Activated T-cell treated with anti-CD3 and anti-CD28 coated beads, Interleukin-2, amount 50 U/mL, for 4 hours (primary cell): Measurements from ENCODE around the gene NDNF. TPM values are rescaled to one million over a fixed set of nuclear protein-coding genes. Genes with fewer than 3 reads are reported as not detected.
A peak's percentile ranks its signal among the peaks of the same experiment; 100 is the strongest.

Experiments used
- ATAC-seq, 2 donors: fragments of 200-7000 bp; cut with Tn5 transposase; one replicate each; pipeline ENCODE4 v1.10.0; 2021
- DNase-seq: peaks from one replicate; pipeline ENCODE4 v3.0.0-alpha.2; 2020
- H3K27me3 Mint-ChIP-seq: one replicate; pipeline ENCODE4 v1.8.0; 2021; ENCODE audit warnings: low read depth, mixed read lengths
- H3K36me3 Mint-ChIP-seq: one replicate; pipeline ENCODE4 v1.8.0; 2022; ENCODE audit warnings: mixed read lengths; ENCODE audit not compliant: insufficient read depth
- H3K4me1 Mint-ChIP-seq: one replicate; pipeline ENCODE4 v1.8.0; 2021; ENCODE audit warnings: low read depth, mixed read lengths
- H3K4me3 Mint-ChIP-seq: one replicate; pipeline ENCODE4 v1.8.0; 2021; ENCODE audit warnings: mild to moderate bottlenecking, moderate library complexity, mixed read lengths
- H3K9me3 Mint-ChIP-seq: one replicate; pipeline ENCODE4 v1.8.0; 2021; ENCODE audit warnings: mixed read lengths
- total RNA-seq, 3 donors: library from RNA; stranded (reverse); gene quantifications; one replicate each; pipeline ENCODE4 v1.2.1, GENCODE V29; 2021

NDNF gene
- total RNA-seq, 3 donors from 2014 or later, result 0.16 to 0.18 TPM; not detected in 1

DNA sequence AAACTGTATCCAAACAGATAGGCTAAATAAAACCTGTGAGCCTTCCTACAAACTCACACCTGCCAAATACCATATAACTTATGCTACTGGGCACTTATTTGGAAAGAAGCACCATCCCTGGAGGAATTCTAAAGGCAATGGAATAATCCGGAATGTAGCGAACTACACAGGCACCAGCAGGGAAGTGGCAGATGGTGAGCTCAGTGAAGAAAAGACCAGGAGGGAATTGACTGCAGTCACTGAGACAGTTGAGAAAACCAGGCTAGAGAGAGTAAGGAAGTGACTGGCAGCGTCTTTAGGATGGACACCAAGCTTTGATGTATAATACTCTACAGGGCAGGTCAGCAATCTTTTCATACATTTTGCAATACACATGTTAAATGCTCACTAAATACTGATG, 16.3 kb downstream of the NDNF start:
- ATAC-seq (no peak), DNase-seq (no peak)
- Mint-ChIP-seq H3K4me1 (no peaks in the 10 kb centered on the region), H3K9me3 (no peaks in the 10 kb centered on the region), H3K36me3 (no peaks in the 10 kb centered on the region), H3K4me3 (no peak overlapping the region), H3K27me3 (peaks cover 23% of the 10 kb centered on the region)

DNA sequence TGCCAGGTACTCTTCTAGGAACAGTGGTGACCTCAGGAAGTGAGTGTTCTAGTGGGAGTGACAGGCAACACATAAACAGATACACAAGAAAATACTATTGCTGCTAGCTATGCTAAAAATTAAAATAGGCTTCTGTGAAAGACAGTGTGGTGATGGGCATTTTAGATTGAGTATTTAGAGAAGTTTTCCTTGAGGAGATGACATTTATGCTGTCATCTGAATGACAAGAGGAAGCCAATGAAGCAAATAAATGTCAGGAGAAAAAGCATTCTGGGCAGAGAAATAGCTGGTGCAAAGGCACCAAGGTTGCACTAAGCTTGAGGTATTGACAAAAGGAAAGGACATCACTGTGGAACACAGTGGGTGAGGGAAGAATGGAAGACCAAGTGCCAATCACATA, 18.0 kb downstream of the NDNF start:
- Mint-ChIP-seq H3K9me3 (no peaks in the 10 kb centered on the region), H3K36me3 (no peaks in the 10 kb centered on the region), H3K4me3 (no peak overlapping the region), H3K27me3 (peaks cover 18% of the 10 kb centered on the region), H3K4me1 (no peaks in the 10 kb centered on the region)
- DNase-seq (no peak), ATAC-seq (no peak)

DNA sequence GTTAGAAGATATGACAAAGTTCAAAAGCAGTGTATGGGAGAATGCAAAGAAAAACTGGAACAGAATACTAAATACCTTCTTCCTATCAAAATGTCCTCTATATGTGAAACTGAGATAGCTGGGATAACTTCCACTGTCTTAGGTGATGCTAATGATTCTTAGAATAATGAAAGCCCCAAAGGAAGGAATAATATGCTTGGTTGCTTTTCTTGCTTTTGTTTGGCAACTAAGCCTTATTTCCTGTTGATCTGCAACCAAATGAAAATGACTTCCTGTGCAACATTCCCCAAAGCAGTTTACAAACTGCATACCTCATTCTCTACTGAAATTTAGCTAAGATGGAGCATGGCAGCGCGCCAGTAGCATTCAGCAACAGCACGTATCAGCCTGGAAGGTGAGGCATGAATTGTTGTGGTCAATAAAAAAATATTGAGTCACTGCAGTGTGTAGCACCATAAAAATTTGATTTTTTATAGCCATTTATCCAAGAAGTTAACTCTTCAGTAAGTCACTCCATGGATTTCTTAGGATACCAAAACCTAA, 18.7 kb downstream of the NDNF start:
- no peaks in the 10 kb centered on the region for H3K4me1 Mint-ChIP-seq

DNA sequence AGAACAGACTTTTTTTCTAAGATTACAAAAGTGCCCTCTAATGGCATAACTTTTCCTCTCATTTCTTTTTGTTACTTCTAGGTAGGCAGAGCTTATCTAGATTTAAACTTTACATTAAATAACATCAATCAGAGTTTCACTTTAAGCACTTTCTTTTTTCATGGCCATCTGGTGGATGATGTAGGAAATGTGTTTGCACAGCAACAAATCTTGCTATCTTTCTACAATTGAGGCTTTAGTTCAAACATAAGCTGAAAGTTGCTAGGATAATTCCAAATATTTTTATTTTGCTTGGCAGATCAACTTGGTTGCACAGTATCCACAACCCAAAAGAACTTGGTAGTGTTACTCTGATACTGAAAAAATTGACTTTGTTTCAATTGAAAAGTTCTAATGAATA, 22.0 kb downstream of the NDNF start:
- H3K36me3 Mint-ChIP-seq, result no peaks in the 10 kb centered on the region
- no peak overlapping the region for H3K4me3 Mint-ChIP-seq
- no peaks in the 10 kb centered on the region for H3K9me3 Mint-ChIP-seq
- no peaks in the 10 kb centered on the region for H3K4me1 Mint-ChIP-seq
- ATAC-seq (no peak), DNase-seq (no peak)
- peaks cover 1% of the 10 kb centered on the region for H3K27me3 Mint-ChIP-seq

More for the DNA sequence above, 18.7 kb downstream of the NDNF start:
- H3K4me3 Mint-ChIP-seq, result no peak overlapping the region
- ATAC-seq (no peak), DNase-seq (no peak)
- H3K9me3 Mint-ChIP-seq, result no peaks in the 10 kb centered on the region
- peaks cover 15% of the 10 kb centered on the region for H3K27me3 Mint-ChIP-seq
- no peaks in the 10 kb centered on the region for H3K36me3 Mint-ChIP-seq

DNA sequence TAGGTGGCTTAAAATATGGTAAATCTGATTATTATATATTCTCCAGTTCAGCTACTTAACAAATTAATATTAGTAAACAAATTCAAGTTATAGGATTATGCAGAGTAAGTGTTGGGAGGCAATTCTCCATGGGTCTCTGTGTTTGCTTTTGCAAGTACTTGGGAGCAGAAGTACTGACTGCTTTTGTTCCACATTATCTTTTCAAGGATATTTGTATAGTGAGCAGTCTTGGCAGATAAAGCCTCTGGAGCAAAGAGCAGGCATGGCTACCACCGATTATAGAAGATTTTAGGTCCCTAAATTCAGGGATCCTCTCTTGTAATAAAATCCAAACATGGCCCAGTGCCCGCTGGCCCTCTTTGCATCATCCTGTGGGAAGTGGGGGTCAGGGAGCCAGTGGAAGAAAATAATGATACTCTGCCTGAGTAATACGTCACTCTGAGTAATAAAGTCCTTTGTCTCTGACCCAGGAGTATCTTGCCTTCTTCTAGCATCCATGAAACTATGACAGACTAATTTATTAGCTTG, 23.2 kb downstream of the NDNF start:
- ATAC-seq (no peak), DNase-seq (no peak)
- H3K4me1 Mint-ChIP-seq, result no peaks in the 10 kb centered on the region
- H3K4me3 Mint-ChIP-seq, result no peak overlapping the region
- no peaks in the 10 kb centered on the region for H3K9me3 Mint-ChIP-seq
- no peaks in the 10 kb centered on the region for H3K36me3 Mint-ChIP-seq
- H3K27me3 Mint-ChIP-seq, result peaks cover 3% of the 10 kb centered on the region

DNA sequence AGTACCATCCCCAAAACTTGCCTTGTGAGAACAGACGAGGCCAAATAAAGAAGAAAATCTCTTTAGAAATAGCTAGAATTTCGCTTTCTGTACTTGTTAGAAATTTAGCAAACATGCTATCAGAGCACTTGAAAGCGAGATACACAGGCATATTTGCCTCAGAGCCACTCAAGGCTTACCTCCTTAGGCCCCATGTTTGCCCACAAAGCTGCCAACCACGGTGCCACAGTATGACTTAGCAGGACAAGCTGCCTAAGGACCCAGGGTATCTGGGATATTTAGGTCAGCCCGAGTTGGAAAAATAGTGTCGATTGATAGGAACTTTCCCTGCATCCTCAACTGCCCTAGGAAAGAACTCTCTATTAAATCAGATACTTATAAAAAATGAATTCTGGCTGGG, 24.2 kb downstream of the NDNF start:
- ATAC-seq (no peak), DNase-seq (no peak)
- Mint-ChIP-seq H3K9me3 (no peaks in the 10 kb centered on the region), H3K4me1 (no peaks in the 10 kb centered on the region), H3K4me3 (no peak overlapping the region), H3K36me3 (no peaks in the 10 kb centered on the region), H3K27me3 (peaks cover 4% of the 10 kb centered on the region)

DNA sequence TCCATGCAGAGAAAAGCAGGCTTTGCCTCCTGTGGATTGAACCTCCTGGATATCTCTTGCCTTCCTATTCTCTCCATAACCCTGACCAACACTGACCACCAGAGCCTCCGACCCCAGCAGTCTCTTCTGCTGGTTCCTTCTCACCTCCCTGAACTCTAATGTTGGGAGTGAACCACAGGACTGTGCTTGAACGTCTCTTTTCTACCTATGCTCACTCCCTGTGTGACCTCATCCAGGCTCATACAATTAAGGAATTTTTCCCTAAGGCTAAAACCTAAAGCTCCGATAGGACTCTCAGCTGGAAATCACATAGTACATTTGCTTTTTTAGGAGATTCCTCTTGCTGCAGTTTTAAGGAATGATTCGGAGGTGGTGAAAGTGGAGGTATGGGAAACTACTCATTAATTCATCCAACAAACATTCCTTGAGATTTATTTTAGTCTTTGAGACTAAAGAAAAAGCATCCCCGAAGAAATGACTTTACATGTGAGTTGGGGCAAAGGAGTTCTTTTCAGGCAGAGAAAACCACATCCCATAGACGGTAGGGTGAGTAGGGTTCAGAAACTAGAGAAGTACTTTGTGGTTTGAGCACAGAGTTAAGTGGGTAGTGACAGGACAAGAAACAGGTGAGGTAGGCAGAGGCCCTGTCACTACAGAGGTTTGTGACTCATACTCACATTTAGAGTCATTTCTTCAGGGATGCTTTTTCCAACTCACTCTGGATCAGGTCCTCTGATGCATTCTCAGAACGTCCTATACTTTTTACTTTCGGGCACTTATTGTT, 30.8 kb downstream of the NDNF start:
- H3K36me3 Mint-ChIP-seq, result no peaks in the 10 kb centered on the region
- H3K4me3 Mint-ChIP-seq, result no peak overlapping the region
- peak; percentile 100 for ATAC-seq
- H3K9me3 Mint-ChIP-seq, result no peaks in the 10 kb centered on the region
- peaks cover 12% of the 10 kb centered on the region for H3K4me1 Mint-ChIP-seq
- peaks cover 4% of the 10 kb centered on the region for H3K27me3 Mint-ChIP-seq
- DNase-seq, result no peak

DNA sequence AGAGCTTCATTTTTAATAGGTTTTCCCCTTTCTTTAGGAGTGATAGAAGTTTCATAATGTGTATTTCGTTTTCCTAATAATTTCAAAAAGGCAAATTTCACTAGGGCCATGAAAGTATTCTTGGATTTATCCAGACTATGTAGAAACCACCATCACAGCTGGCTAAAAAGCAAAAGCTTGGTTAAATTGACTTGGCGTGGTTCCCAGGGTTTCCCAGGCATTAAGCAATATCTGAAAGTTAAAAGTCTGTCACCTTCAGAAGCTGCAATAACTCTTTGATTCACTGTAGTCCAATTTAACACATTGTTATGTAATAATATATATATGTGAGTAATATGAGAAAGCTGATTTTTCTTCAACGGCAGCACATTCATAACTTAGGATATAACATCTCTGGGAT, 38.3 kb downstream of the NDNF start:
- Mint-ChIP-seq H3K4me1 (no peaks in the 10 kb centered on the region), H3K9me3 (no peaks in the 10 kb centered on the region), H3K36me3 (no peaks in the 10 kb centered on the region), H3K27me3 (no peaks in the 10 kb centered on the region), H3K4me3 (no peak overlapping the region)
- DNase-seq (no peak), ATAC-seq (no peak)

DNA sequence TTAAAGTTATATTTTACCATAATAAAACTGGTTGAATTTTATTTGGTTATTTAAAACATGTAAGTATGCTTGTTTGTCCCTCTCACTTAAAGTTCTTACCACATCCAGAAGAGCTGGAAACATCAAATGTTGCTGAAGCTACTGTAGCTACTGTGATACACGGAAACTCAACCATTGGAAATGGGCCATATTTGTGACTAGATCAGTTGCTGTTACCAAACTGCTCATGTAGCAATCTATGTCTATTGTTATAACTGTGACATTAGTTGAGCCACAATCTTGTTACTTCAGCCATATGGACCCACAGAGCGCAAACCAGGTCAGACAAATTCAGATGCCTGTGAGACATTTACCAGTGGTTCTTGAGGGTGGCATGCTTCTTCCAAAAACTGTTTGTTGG, 41.6 kb downstream of the NDNF start:
- DNase-seq, result no peak
- no peaks in the 10 kb centered on the region for H3K4me1 Mint-ChIP-seq
- no peak overlapping the region for H3K4me3 Mint-ChIP-seq
- no peaks in the 10 kb centered on the region for H3K27me3 Mint-ChIP-seq
- H3K9me3 Mint-ChIP-seq, result no peaks in the 10 kb centered on the region
- no peak for ATAC-seq
- no peaks in the 10 kb centered on the region for H3K36me3 Mint-ChIP-seq

DNA sequence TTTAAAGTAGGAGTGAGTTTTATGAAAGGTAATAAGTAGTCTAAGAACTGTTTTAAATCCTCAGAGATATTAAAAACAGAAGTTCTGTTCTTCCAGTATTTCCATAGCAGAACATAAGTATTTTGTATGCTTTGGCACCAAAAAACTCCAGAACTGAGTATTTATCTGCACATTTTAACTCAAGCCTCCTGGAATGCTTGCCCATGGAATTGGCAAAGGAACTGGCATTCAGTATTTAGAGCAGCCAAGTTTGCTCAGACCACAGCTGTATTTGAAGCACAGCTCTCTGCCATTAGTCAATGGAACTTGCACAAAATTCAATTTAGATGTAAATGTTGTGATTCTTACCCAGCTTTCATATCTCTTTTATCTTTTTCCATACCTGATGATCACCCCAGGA, 42.2 kb downstream of the NDNF start:
- H3K4me1 Mint-ChIP-seq, result no peaks in the 10 kb centered on the region
- no peaks in the 10 kb centered on the region for H3K36me3 Mint-ChIP-seq
- ATAC-seq (no peak), DNase-seq (no peak)
- no peaks in the 10 kb centered on the region for H3K9me3 Mint-ChIP-seq
- no peak overlapping the region for H3K4me3 Mint-ChIP-seq
- H3K27me3 Mint-ChIP-seq, result no peaks in the 10 kb centered on the region

DNA sequence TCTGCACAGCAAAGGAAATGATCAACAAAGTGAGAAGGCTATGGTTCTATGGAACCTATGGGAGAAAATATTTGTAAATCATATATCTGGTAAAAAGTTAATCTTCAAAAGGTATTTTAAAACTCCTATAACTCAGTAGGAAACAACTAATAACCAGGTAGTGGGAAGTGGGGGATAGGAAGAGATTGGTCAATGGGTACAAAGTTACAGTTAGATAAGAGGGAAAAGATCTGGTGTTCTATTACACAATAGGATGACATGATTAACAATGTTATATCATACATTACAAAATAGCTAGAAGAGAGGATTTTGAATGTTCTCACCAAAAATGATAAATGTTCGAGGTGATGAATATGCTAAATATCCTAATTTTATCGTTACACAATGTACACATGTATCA, 46.3 kb downstream of the NDNF start:
- no peaks in the 10 kb centered on the region for H3K27me3 Mint-ChIP-seq
- DNase-seq, result no peak
- H3K36me3 Mint-ChIP-seq, result no peaks in the 10 kb centered on the region
- H3K9me3 Mint-ChIP-seq, result no peaks in the 10 kb centered on the region
- no peaks in the 10 kb centered on the region for H3K4me1 Mint-ChIP-seq
- no peak overlapping the region for H3K4me3 Mint-ChIP-seq
- ATAC-seq, result no peak

DNA sequence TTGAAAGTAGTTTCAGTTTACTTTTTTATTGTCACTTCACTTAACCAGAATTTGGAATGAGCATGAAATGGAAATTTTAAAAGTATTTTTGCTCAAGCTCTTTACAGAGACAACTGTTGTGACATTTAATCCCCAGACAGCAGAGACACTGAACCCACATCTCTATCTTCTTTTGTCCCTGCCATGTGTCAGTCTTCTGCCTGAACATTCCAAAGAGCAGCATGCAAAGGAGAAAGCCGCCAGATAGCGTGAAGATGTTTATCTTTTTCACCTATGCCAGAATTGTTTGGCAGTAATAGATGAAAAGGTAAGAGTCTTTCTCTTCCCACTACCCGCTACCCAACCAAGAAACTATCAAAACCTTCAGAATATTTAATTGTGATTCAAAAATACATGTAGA, 46.8 kb downstream of the NDNF start:
- no peaks in the 10 kb centered on the region for H3K27me3 Mint-ChIP-seq

DNA sequence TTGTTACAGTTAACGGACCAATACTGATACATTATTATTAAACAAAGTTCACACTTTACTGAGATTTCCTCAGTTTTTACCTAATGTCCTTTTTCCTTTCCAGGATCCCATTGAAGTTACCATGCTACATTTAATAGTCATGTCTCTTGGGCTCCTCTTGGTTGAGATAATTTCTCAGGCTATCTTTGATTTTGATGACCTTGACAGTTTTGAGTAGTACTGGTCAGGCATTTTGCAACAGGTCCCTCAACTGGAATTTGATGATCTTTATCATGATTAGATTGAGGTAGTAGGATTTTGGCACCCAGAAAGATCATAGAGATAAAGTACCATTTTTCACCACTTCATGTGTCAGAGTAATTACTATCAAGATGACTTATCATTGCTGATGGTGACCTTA, 53.8 kb downstream of the NDNF start:
- no peak overlapping the region for H3K4me3 Mint-ChIP-seq
- no peaks in the 10 kb centered on the region for H3K36me3 Mint-ChIP-seq
- DNase-seq, result no peak
- peaks cover 5% of the 10 kb centered on the region for H3K4me1 Mint-ChIP-seq
- no peak for ATAC-seq
- H3K9me3 Mint-ChIP-seq, result no peaks in the 10 kb centered on the region
- no peaks in the 10 kb centered on the region for H3K27me3 Mint-ChIP-seq

More for the DNA sequence above, 46.8 kb downstream of the NDNF start:
- DNase-seq (no peak), ATAC-seq (no peak)
- H3K4me1 Mint-ChIP-seq, result no peaks in the 10 kb centered on the region
- no peaks in the 10 kb centered on the region for H3K36me3 Mint-ChIP-seq
- no peaks in the 10 kb centered on the region for H3K9me3 Mint-ChIP-seq
- H3K4me3 Mint-ChIP-seq, result no peak overlapping the region

DNA sequence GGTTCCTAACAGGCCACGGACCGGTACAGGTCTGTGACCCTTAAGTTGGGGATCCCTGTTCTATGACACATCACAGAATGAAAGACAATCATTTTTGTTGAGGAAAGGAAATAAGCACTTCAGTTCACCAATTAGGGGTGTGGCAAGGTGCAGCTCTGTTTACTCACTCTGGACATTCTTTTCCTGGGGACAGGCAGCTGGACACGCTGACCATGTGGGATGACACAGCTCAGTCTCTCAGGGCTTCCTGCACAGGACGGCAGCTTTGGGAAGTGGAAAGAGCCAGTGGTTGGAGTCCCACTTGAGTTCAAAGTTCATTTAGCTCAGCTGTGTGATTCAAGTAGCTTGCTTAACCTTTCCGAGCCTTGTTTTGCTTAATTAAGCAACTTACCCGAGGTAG, 55.7 kb downstream of the NDNF start:
- no peaks in the 10 kb centered on the region for H3K27me3 Mint-ChIP-seq
- H3K9me3 Mint-ChIP-seq, result no peaks in the 10 kb centered on the region
- DNase-seq (no peak), ATAC-seq (no peak)
- no peaks in the 10 kb centered on the region for H3K36me3 Mint-ChIP-seq
- H3K4me3 Mint-ChIP-seq, result no peak overlapping the region
- peaks cover 5% of the 10 kb centered on the region for H3K4me1 Mint-ChIP-seq

DNA sequence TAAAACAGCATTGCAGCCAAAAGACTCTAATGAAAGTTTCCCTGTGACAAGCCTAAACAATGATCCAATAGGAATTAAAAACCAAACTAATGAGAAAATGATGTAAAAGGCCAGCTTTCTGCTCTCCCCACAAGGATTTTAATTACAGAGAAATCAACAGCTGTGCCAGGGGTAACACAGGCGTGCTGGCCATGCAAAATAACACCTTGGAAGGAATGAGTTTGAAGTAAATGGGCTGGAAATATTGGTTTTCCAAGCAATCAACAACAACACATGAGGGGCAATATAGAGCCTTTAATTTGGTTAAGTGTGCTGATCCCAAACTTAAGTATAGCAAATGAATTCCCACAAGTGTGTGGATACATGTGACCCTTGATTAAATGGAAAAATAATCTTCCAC, 56.9 kb downstream of the NDNF start:
- no peak for DNase-seq
- Mint-ChIP-seq H3K27me3 (no peaks in the 10 kb centered on the region), H3K36me3 (no peaks in the 10 kb centered on the region), H3K4me3 (no peak overlapping the region), H3K9me3 (no peaks in the 10 kb centered on the region), H3K4me1 (peaks cover 11% of the 10 kb centered on the region)
- no peak for ATAC-seq
